KBM-7 (cell line): ENCODE data around the gene BBLN.
"Not testable (repeated sequence)": the region's sequence is repeated elsewhere in the genome, so short reads cannot be mapped to it uniquely, and the experiment has no call there.

Source experiments
- DNase-seq: peaks from one replicate; pipeline ENCODE4 v3.0.0-alpha.2; 2015
- in situ Hi-C: fragments of 300-500 bp; cut with MboI; formaldehyde crosslinking; loops from 2 replicates; pipeline ENCODE4 v1.14.3; 2020; ENCODE audit warnings: low sequenced_read_pairs, low pct_unique_long_range_greater_than_20kb, mixed read lengths

Gene BBLN

GRCh38 chr9:128180447-128180846 lies 20.4 kb downstream of the BBLN start:
- in situ Hi-C loops, result no loop called here
- DNase-seq, result no peak

- in situ Hi-C loops, DNase-seq: not testable (repeated sequence)
These were observed 21.4 kb downstream of the BBLN start for GRCh38 chr9:128181480-128181879.

- in situ Hi-C loops, result no loop called here
- no peak for DNase-seq
These were observed 23.0 kb downstream of the BBLN start for GRCh38 chr9:128182893-128183588.

GRCh38 chr9:128185979-128186965 lies 26.2 kb downstream of the BBLN start:
- no peak for DNase-seq
- in situ Hi-C loops, result no loop called here

GRCh38 chr9:128187361-128187760 lies 27.3 kb downstream of the BBLN start:
- in situ Hi-C loops, result no loop called here

GRCh38 chr9:128188209-128188608 lies 28.1 kb downstream of the BBLN start:
- no peak for DNase-seq
- in situ Hi-C loops, result no loop called here

More at GRCh38 chr9:128187361-128187760, 27.3 kb downstream of the BBLN start:
- no peak for DNase-seq

- in situ Hi-C loops, result no loop called here
- no peak for DNase-seq
These were observed 29.9 kb downstream of the BBLN start for GRCh38 chr9:128190013-128190412.

GRCh38 chr9:128190516-128191405 lies 30.7 kb downstream of the BBLN start:
- DNase-seq, result peak; percentile 20

GRCh38 chr9:128191406-128192046 lies 31.5 kb downstream of the BBLN start, which contains the start of gene CIZ1:
Gene CIZ1, minus strand, starts transcription at chr9:128191572. Its CDS starts 715 bp downstream, at chr9:128190857.
- in situ Hi-C loops, result no loop called here
- peak; percentile 79 for DNase-seq

More at GRCh38 chr9:128190516-128191405, 30.7 kb downstream of the BBLN start:
- in situ Hi-C loops, result no loop called here

GRCh38 chr9:128192601-128193371 lies 32.7 kb downstream of the BBLN start:
- no peak for DNase-seq
- in situ Hi-C loops, result no loop called here

GRCh38 chr9:128193469-128194096 lies 33.5 kb downstream of the BBLN start:
- in situ Hi-C loops, result no loop called here

GRCh38 chr9:128201441-128202369 lies 41.6 kb downstream of the BBLN start:
- in situ Hi-C loops, result no loop called here
- DNase-seq, result no peak

More at GRCh38 chr9:128193469-128194096, 33.5 kb downstream of the BBLN start:
- DNase-seq, result no peak

- in situ Hi-C loops, result no loop called here
- no peak for DNase-seq
These were observed 42.6 kb downstream of the BBLN start for GRCh38 chr9:128202648-128203023.

- in situ Hi-C loops, result no loop called here
- DNase-seq, result peak; percentile 73
These were observed 43.1 kb downstream of the BBLN start, which contains the start of gene DNM1 for GRCh38 chr9:128203024-128203706. Gene DNM1, plus strand, starts transcription at chr9:128203379. Its CDS starts 92 bp downstream, at chr9:128203471.

GRCh38 chr9:128203707-128204551 lies 43.9 kb downstream of the BBLN start:
- peak; percentile 78 for DNase-seq
- in situ Hi-C loops, result no loop called here
